GM23248 (cell line): ENCODE measurements around the gene C11orf68.

Source experiments
- EZH2 ChIP-seq: fragments of 200-600 bp; sonication (generic); IDR thresholded peaks from 2 replicates; pipeline ENCODE4 v1.6.1; 2018; ENCODE audit warnings: antibody characterized with exemption, mild to moderate bottlenecking; ENCODE audit not compliant: insufficient read depth, poor library complexity, severe bottlenecking
- EZH2phosphoT487 ChIP-seq: fragments of 200-600 bp; sonication (generic); IDR thresholded peaks from 2 replicates; pipeline ENCODE4 v1.6.1; 2018; ENCODE audit warnings: antibody characterized with exemption, moderate library complexity, mild to moderate bottlenecking, low read depth; ENCODE audit not compliant: insufficient read depth

- TF ChIP-seq EZH2 = no peak
- TF ChIP-seq EZH2phosphoT487 = no peak
These were observed 12.3 kb downstream of the C11orf68 start for GRCh38 chr11:65906602-65907001.
